Transverse colon (tissue), 4 donors: ENCODE results near the gene STIM1. TPM values are rescaled to one million over a fixed set of nuclear protein-coding genes. Genes with fewer than 3 reads are reported as not detected.
A peak's percentile ranks its signal among the peaks of the same experiment; 100 is the strongest.

ENCODE experiments used
- DNase-seq: peaks from one replicate; pipeline ENCODE4 v3.0.0-alpha.2; 2019
- H3K27ac ChIP-seq, 4 donors: fragments of 200-600 bp; sonication (generic); 2 replicates each; pipeline ENCODE4 v1.5.1; 2016 to 2018; ENCODE audit warnings: inconsistent platforms in 4 of 4
- H3K27me3 ChIP-seq: fragments of 200-600 bp; sonication (generic); 2 replicates; pipeline ENCODE4 v1.5.1; 2017; ENCODE audit warnings: inconsistent platforms
- H3K36me3 ChIP-seq, 4 donors: fragments of 200-600 bp; sonication (generic); 2 replicates each; pipeline ENCODE4 v1.5.1; 2017 to 2019; ENCODE audit warnings: inconsistent platforms in 4 of 4
- H3K4me1 ChIP-seq, 4 donors: fragments of 200-600 bp; sonication (generic); 2 replicates each; pipeline ENCODE4 v1.5.1; 2017 to 2020; ENCODE audit warnings: inconsistent platforms in 4 of 4
- H3K4me3 ChIP-seq, 4 donors: fragments of 200-600 bp; sonication (generic); 1 replicate in 1 of 4; 2 replicates in 3 of 4; pipeline versions ENCODE4 v1.5.1 to v1.6.1; 2017 to 2019; ENCODE audit warnings: inconsistent platforms in 4 of 4
- H3K9me3 ChIP-seq, 2 donors: fragments of 200-600 bp; sonication (generic); 2 replicates each; pipeline ENCODE4 v1.5.1; 2017 to 2019; ENCODE audit warnings: inconsistent platforms in 2 of 2
- CTCF ChIP-seq, 5 experiments: fragments of 200-600 bp in 3 of 5; fragments of 450-650 bp in 2 of 5; sonication (generic) in 3 of 5; IDR thresholded peaks; 1 replicate in 2 of 5; 2 replicates in 3 of 5; pipeline ENCODE4 v1.5.1; 2016 to 2017; ENCODE audit warnings: antibody characterized with exemption in 5 of 5, inconsistent platforms in 3 of 5, mild to moderate bottlenecking in 2 of 5, moderate library complexity in 1 of 5
- EP300 ChIP-seq: sonication (generic); formaldehyde crosslinking; IDR thresholded peaks from one replicate; pipeline ENCODE4 v1.6.1; 2017; ENCODE audit warnings: antibody characterized with exemption, low read depth
- POLR2A ChIP-seq: fragments of 450-650 bp; IDR thresholded peaks from one replicate; pipeline ENCODE4 v1.6.1; 2016; ENCODE audit warnings: antibody characterized with exemption, mild to moderate bottlenecking, moderate library complexity
- POLR2AphosphoS5 ChIP-seq, 3 donors: sonication (generic); formaldehyde crosslinking; IDR thresholded peaks; one replicate each; pipeline ENCODE4 v1.6.1; 2016; ENCODE audit warnings: antibody characterized with exemption in 3 of 3
- WGBS, 2 donors: methylation state at CpG; one replicate each; pipeline ENCODE4 v1.1.5; 2018; ENCODE audit warnings: low coverage in 1 of 2; 5-methylcytosine and 5-hydroxymethylcytosine counted together
- in situ Hi-C, 4 donors: fragments of 200-750 bp; cut with MboI; loops; one replicate each; pipeline versions ENCODE4 v1.15.0 to v1.15.1; 2017; ENCODE audit warnings: low sequenced_read_pairs in 3 of 4, low pct_ligation_motif_present in 1 of 4, low pct_unique_long_range_greater_than_20kb in 1 of 4
- intact Hi-C: fragments of 100-400 bp; cut with DNase I; formaldehyde crosslinking; loops from one replicate; pipeline ENCODE4 v1.15.1; 2023; ENCODE audit warnings: low total_unique reads
- total RNA-seq, 4 donors: library from RNA; depleted of rRNA; stranded (reverse); fragments of >200 nt; gene quantifications; one replicate each; pipeline ENCODE4 v1.1.0, GENCODE V29; 2016

The STIM1 gene
- total RNA-seq, 4 donors from 2014 or later, result 41.2 to 79.3 (median 48.0) TPM

GRCh38 chr11:3920148-3920852, 64.8 kb downstream of the STIM1 start:
- in situ Hi-C loops (no loop called here), intact Hi-C loops (no loop called here)
- 23 to 25% methylated on average over 2 of the region's 2 CpGs for WGBS, 2 donors
- peak; percentile 49 for DNase-seq
- H3K9me3 ChIP-seq, result no peaks in the 10 kb centered on the region
- no peaks in the 10 kb centered on the region for H3K36me3 ChIP-seq
- no peaks in the 10 kb centered on the region for H3K27me3 ChIP-seq
- H3K4me3 ChIP-seq, result no peak overlapping the region
- no peak for TF ChIP-seq EP300
- TF ChIP-seq POLR2AphosphoS5 (IDR thresholded peaks at IDR 0.05), result no peak
- no peak for TF ChIP-seq CTCF (IDR thresholded peaks at IDR 0.05)
- TF ChIP-seq POLR2A, result no peak
- H3K27ac ChIP-seq, result no peak overlapping the region
- peaks cover 0 to 39% (median 16%) of the 10 kb centered on the region in 4 donors for H3K4me1 ChIP-seq

- H3K4me1 ChIP-seq, result peaks cover 0 to 30% (median 10%) of the 10 kb centered on the region in 4 donors
- intact Hi-C loops (no loop called here), in situ Hi-C loops (no loop called here)
- H3K27me3 ChIP-seq, result no peaks in the 10 kb centered on the region
- no peak overlapping the region for H3K4me3 ChIP-seq
- no peaks in the 10 kb centered on the region for H3K36me3 ChIP-seq
- H3K27ac ChIP-seq, result no peak overlapping the region
- WGBS, 2 donors, result 90 to 100% methylated on average over 1 of the region's 1 CpG
- no peak for TF ChIP-seq POLR2A
- TF ChIP-seq CTCF (IDR thresholded peaks at IDR 0.05), result no peak
- H3K9me3 ChIP-seq, result no peaks in the 10 kb centered on the region
- no peak for DNase-seq
These were observed 66.6 kb downstream of the STIM1 start for GRCh38 chr11:3922056-3922455.

GRCh38 chr11:3925513-3925912, 70.0 kb downstream of the STIM1 start:
- H3K36me3 ChIP-seq, result no peaks in the 10 kb centered on the region

GRCh38 chr11:3926458-3927095, 71.1 kb downstream of the STIM1 start:
- no peaks in the 10 kb centered on the region for H3K9me3 ChIP-seq
- H3K36me3 ChIP-seq, result no peaks in the 10 kb centered on the region
- H3K4me1 ChIP-seq, result peaks cover 0 to 12% (median 10%) of the 10 kb centered on the region in 4 donors
- no peaks in the 10 kb centered on the region for H3K27me3 ChIP-seq
- TF ChIP-seq CTCF (IDR thresholded peaks at IDR 0.05) (no peak), POLR2A (no peak), POLR2AphosphoS5 (IDR thresholded peaks at IDR 0.05) (no peak), EP300 (no peak)
- no peak overlapping the region for H3K27ac ChIP-seq
- H3K4me3 ChIP-seq, result no peak overlapping the region
- in situ Hi-C loops (no loop called here), intact Hi-C loops (no loop called here)
- DNase-seq, result no peak

More at GRCh38 chr11:3925513-3925912, 70.0 kb downstream of the STIM1 start:
- Histone ChIP-seq H3K27ac (no peak overlapping the region), H3K4me1 (peaks cover 0 to 12% (median 10%) of the 10 kb centered on the region in 4 donors), H3K4me3 (no peak overlapping the region), H3K9me3 (no peaks in the 10 kb centered on the region), H3K27me3 (no peaks in the 10 kb centered on the region)
- WGBS, 2 donors, result 90 to 91% methylated on average over 1 of the region's 1 CpG
- in situ Hi-C loops (no loop called here), intact Hi-C loops (no loop called here)
- no peak for DNase-seq
- TF ChIP-seq POLR2AphosphoS5 (IDR thresholded peaks at IDR 0.05) (no peak), CTCF (IDR thresholded peaks at IDR 0.05) (no peak), POLR2A (no peak), EP300 (no peak)
